Measurements from ENCODE around the gene MAST1. TPM values are rescaled to one million over a fixed set of nuclear protein-coding genes. Genes with fewer than 3 reads are reported as not detected.

Gene MAST1
- total RNA-seq, 1 donor from 2014 or later, result 0.49 TPM

GRCh38 chr19:12838886-12839756 is 806 bp downstream of the MAST1 start:
- intact Hi-C loops (cut with micrococcal nuclease), result loop anchor here (5.0 kb wide), 1 partner anchor 258 kb away; no protein-coding TSS in a partner anchor

- intact Hi-C loops (cut with micrococcal nuclease), result loop anchor here (1.0 kb wide), 1 partner anchor 65 kb away; the partner anchor contains the start of gene HOOK2
These were observed 2.1 kb downstream of the MAST1 start for GRCh38 chr19:12840091-12841079.

GRCh38 chr19:12841094-12841493 is 2.8 kb downstream of the MAST1 start:
- intact Hi-C loops (cut with micrococcal nuclease), result no loop called here

GRCh38 chr19:12842511-12842910 is 4.2 kb downstream of the MAST1 start:
- intact Hi-C loops (cut with micrococcal nuclease), result no loop called here

- intact Hi-C loops (cut with micrococcal nuclease), result no loop called here
These were observed 5.0 kb downstream of the MAST1 start for GRCh38 chr19:12843328-12843727.

- intact Hi-C loops (cut with micrococcal nuclease), result no loop called here
These were observed 5.9 kb downstream of the MAST1 start for GRCh38 chr19:12843999-12844732.

- intact Hi-C loops (cut with micrococcal nuclease), result loop anchor here (1.0 to 2.0 kb wide), 6 partner anchors 20 to 282 kb away; no protein-coding TSS in a partner anchor
These were observed 8.3 kb downstream of the MAST1 start for GRCh38 chr19:12846613-12847012.

GRCh38 chr19:12847159-12848139 is 9.1 kb downstream of the MAST1 start:
- intact Hi-C loops (cut with micrococcal nuclease), result loop anchor here (1.0 to 2.0 kb wide), 6 partner anchors 19 to 283 kb away; no protein-coding TSS in a partner anchor

GRCh38 chr19:12856653-12857052 is 18.3 kb downstream of the MAST1 start:
- intact Hi-C loops (cut with micrococcal nuclease), result no loop called here

- intact Hi-C loops (cut with micrococcal nuclease), result no loop called here
These were observed 20.0 kb downstream of the MAST1 start for GRCh38 chr19:12858041-12858928.

GRCh38 chr19:12859546-12859945 is 21.2 kb downstream of the MAST1 start:
- intact Hi-C loops (cut with micrococcal nuclease), result no loop called here

GRCh38 chr19:12864143-12864542 is 25.8 kb downstream of the MAST1 start:
- intact Hi-C loops (cut with micrococcal nuclease), result no loop called here

GRCh38 chr19:12864721-12865715 is 26.7 kb downstream of the MAST1 start:
- intact Hi-C loops (cut with micrococcal nuclease), result no loop called here

- intact Hi-C loops (cut with micrococcal nuclease), result loop anchor here (2.0 kb wide), 1 partner anchor 19 kb away; no protein-coding TSS in a partner anchor
These were observed 27.6 kb downstream of the MAST1 start for GRCh38 chr19:12865746-12866415.

- intact Hi-C loops (cut with micrococcal nuclease), result loop anchor here (1.0 to 2.0 kb wide), 3 partner anchors 15 to 25 kb away; partner anchors contain the start of genes DNASE2 and GCDH
These were observed 28.3 kb downstream of the MAST1 start for GRCh38 chr19:12866416-12867119.
